ENCODE measurements around the gene FMN1. TPM values are rescaled to one million over a fixed set of nuclear protein-coding genes. Genes with fewer than 3 reads are reported as not detected.

The FMN1 gene
- total RNA-seq, 2 donors from 2014 or later: 26.9 to 27.5 TPM

GRCh38 chr15:33138000-33138399 lies 56.5 kb downstream of the FMN1 start:
- Histone ChIP-seq H3K27me3 (replicated peaks; ENCODE audit: insufficient read depth) (no peaks in the 10 kb centered on the region), H3K27ac (no peak overlapping the region), H3K4me1 (ENCODE audit: control insufficient read depth in 1 of 2, low read depth in 2 of 2) (no peaks in the 10 kb centered on the region), H3K9me3 (no peaks in the 10 kb centered on the region), H3K36me3 (no peaks in the 10 kb centered on the region), H3K4me3 (no peak overlapping the region)
- TF ChIP-seq, protein P1, sequence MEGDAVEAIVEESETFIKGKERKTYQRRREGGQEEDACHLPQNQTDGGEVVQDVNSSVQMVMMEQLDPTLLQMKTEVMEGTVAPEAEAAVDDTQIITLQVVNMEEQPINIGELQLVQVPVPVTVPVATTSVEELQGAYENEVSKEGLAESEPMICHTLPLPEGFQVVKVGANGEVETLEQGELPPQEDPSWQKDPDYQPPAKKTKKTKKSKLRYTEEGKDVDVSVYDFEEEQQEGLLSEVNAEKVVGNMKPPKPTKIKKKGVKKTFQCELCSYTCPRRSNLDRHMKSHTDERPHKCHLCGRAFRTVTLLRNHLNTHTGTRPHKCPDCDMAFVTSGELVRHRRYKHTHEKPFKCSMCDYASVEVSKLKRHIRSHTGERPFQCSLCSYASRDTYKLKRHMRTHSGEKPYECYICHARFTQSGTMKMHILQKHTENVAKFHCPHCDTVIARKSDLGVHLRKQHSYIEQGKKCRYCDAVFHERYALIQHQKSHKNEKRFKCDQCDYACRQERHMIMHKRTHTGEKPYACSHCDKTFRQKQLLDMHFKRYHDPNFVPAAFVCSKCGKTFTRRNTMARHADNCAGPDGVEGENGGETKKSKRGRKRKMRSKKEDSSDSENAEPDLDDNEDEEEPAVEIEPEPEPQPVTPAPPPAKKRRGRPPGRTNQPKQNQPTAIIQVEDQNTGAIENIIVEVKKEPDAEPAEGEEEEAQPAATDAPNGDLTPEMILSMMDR (IDR thresholded peaks at IDR 0.05): no peak
- no peak for ATAC-seq (ENCODE audit: insufficient number of reproducible peaks, low FRiP score, low read depth)
- DNase-seq (ENCODE audit: low spot score): no peak

GRCh38 chr15:33137101-33137500 lies 57.4 kb downstream of the FMN1 start:
- H3K27me3 ChIP-seq (replicated peaks; ENCODE audit: insufficient read depth): no peaks in the 10 kb centered on the region
- TF ChIP-seq, protein P1 (IDR thresholded peaks at IDR 0.05): no peak
- DNase-seq (ENCODE audit: low spot score) (no peak), ATAC-seq (ENCODE audit: insufficient number of reproducible peaks, low FRiP score, low read depth) (no peak)
- no peak overlapping the region for H3K27ac ChIP-seq
- H3K4me1 ChIP-seq (ENCODE audit: control insufficient read depth in 1 of 2, low read depth in 2 of 2): no peaks in the 10 kb centered on the region
- H3K4me3 ChIP-seq: no peak overlapping the region
- H3K9me3 ChIP-seq: no peaks in the 10 kb centered on the region
- H3K36me3 ChIP-seq: no peaks in the 10 kb centered on the region

GRCh38 chr15:33136353-33136752 lies 58.2 kb downstream of the FMN1 start:
- Histone ChIP-seq H3K36me3 (no peaks in the 10 kb centered on the region), H3K27ac (no peak overlapping the region), H3K9me3 (no peaks in the 10 kb centered on the region), H3K27me3 (replicated peaks; ENCODE audit: insufficient read depth) (no peaks in the 10 kb centered on the region), H3K4me3 (no peak overlapping the region), H3K4me1 (ENCODE audit: control insufficient read depth in 1 of 2, low read depth in 2 of 2) (no peaks in the 10 kb centered on the region)
- no peak for ATAC-seq (ENCODE audit: insufficient number of reproducible peaks, low FRiP score, low read depth)
- DNase-seq (ENCODE audit: low spot score): no peak
- TF ChIP-seq, protein P1 (IDR thresholded peaks at IDR 0.05): no peak

DNA sequence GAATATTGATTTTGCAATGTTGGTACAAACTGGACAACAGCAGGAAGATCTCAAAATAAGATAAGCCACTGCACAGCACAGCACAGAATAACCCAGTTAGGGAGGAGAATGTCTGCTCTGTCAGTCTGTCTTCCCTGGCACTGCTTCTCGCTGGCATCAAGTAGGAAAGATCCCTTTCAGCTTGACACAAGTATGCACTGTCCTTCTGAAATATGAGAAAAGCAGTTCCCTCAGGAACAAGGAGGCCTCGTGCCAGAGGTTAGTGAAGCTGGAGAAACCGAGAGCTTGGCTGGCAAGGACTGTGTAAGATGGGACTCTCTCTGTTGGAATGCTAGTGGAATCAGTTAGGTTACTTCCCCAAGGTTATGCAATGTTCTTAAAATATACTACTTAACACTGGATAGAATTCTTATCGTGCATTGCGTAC lies 59.1 kb downstream of the FMN1 start:
- Histone ChIP-seq H3K4me3 (no peak overlapping the region), H3K27ac (no peak overlapping the region), H3K27me3 (replicated peaks; ENCODE audit: insufficient read depth) (no peaks in the 10 kb centered on the region), H3K4me1 (ENCODE audit: control insufficient read depth in 1 of 2, low read depth in 2 of 2) (no peaks in the 10 kb centered on the region), H3K9me3 (no peaks in the 10 kb centered on the region), H3K36me3 (no peaks in the 10 kb centered on the region)
- TF ChIP-seq, protein P1 (IDR thresholded peaks at IDR 0.05): no peak
- DNase-seq (ENCODE audit: low spot score) (no peak), ATAC-seq (ENCODE audit: insufficient number of reproducible peaks, low FRiP score, low read depth) (no peak)

DNA sequence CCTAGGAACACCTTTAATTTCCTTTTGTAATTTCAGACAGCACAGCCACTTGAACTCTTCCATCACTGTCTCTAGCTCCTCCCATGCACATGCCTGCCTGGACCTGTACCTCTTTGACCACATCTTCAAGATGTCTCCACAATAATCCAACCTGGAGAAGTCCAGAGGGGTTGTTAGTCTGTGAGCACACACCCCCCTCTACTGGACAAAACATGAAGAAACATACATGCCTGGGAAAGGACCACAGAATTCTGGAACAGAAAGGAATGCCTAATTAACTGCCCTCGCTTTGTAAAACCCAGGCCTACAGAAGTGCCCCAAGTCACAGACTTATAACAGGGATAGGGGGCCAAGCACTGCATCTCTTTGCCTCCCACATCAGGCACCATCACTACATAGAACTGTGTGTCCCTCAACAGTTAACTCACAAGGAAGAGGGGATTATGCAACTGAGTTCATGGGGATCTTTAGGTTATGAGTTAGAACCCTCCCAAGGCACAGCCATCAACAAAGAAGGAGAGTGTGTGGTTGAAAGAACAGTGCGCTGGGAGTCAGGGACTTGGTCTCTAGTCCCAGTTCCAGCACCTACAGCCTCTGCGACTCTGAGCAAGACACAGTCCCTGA lies 61.7 kb downstream of the FMN1 start:
- TF ChIP-seq, protein P1 (IDR thresholded peaks at IDR 0.05): peak; percentile 47
- Histone ChIP-seq H3K27ac (no peak overlapping the region), H3K4me3 (no peak overlapping the region), H3K36me3 (no peaks in the 10 kb centered on the region), H3K27me3 (replicated peaks; ENCODE audit: insufficient read depth) (no peaks in the 10 kb centered on the region), H3K4me1 (ENCODE audit: control insufficient read depth in 1 of 2, low read depth in 2 of 2) (no peaks in the 10 kb centered on the region), H3K9me3 (no peaks in the 10 kb centered on the region)
- DNase-seq (ENCODE audit: low spot score) (no peak), ATAC-seq (ENCODE audit: insufficient number of reproducible peaks, low FRiP score, low read depth) (no peak)
